Measurements from ENCODE around the gene CLDN16. TPM values are rescaled to one million over a fixed set of nuclear protein-coding genes. Genes with fewer than 3 reads are reported as not detected.

Gene CLDN16, protein sequence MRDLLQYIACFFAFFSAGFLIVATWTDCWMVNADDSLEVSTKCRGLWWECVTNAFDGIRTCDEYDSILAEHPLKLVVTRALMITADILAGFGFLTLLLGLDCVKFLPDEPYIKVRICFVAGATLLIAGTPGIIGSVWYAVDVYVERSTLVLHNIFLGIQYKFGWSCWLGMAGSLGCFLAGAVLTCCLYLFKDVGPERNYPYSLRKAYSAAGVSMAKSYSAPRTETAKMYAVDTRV
- total RNA-seq: not detected in 2 replicates

DNA sequence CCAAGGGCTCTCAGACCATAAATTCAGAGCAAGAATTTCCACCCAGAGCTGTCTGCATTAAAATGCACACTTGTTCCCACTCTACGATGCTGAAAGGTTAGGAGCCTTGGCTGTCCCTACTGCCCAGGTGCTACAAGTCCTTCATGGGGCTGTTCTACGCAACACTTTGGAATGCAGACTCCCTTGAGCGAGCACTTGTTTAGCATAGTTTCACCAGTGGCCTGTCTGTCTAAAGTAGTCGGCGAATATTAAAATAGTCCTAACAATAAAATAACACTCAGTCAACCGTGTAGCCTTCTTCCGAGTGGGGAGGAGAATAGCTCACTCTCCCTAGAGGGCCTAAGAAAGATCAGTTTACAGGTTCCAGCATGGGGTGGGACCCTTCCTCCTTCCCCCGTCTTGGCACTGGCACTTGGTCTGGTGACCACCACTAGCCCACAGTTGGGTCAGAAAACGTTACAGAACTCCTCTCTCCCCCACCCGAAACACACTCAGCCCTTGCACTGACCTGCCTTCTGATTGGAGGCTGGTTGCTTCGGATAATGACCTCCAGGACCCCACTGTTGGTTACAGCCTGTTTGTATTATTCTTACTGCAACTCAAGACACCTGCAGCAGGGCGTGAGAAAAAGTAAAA is at the start of gene CLDN16:
Gene CLDN16, plus strand, starts transcription at position 586 of the 636 bp plus-strand sequence. CDS start 167 bp downstream, outside the sequence.
- Mint-ChIP-seq H3K27ac (no peak within 1 kb of the TSS), H3K36me3 (ENCODE audit: low read depth) (no peaks in the 10 kb centered on the region), H3K4me3 (ENCODE audit: low read depth) (no peak within 1 kb of the TSS), H3K4me1 (ENCODE audit: low read depth) (no peaks in the 10 kb centered on the region), H3K9me3 (no peaks in the 10 kb centered on the region), H3K27me3 (ENCODE audit: low read depth) (peaks cover 10% of the 10 kb centered on the region)
- DNase-seq (ENCODE audit: low spot score): no peak
- intact Hi-C loops (cut with micrococcal nuclease): no loop called here

DNA sequence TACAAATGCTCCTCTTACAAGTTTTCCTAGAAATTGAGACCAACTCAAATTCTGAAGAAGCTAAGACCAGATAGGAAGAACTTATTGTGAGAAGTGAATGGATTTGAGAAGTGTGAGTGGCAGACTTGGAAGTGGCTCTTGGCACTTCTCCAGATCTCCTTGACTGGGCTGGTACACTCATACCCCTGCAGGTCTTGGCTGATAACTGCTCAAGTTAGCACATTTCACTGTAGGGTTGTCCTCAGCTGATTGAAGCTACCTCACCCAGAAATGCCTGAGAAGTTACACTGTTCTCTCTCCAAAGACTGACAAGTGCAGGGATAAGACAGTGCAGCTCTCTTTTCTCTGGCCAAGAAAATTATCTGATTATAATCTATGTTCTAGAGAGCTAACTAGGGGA is 49.2 kb upstream of the CLDN16 start:
- Mint-ChIP-seq H3K27ac (no peak overlapping the region), H3K27me3 (ENCODE audit: low read depth) (peaks cover 7% of the 10 kb centered on the region), H3K9me3 (no peaks in the 10 kb centered on the region), H3K36me3 (ENCODE audit: low read depth) (no peaks in the 10 kb centered on the region), H3K4me3 (ENCODE audit: low read depth) (no peak overlapping the region), H3K4me1 (ENCODE audit: low read depth) (peaks cover 4% of the 10 kb centered on the region)
- intact Hi-C loops (cut with micrococcal nuclease): no loop called here
- no peak for DNase-seq (ENCODE audit: low spot score)

- Mint-ChIP-seq H3K27ac (no peak overlapping the region), H3K9me3 (no peaks in the 10 kb centered on the region), H3K4me3 (ENCODE audit: low read depth) (no peak overlapping the region), H3K36me3 (ENCODE audit: low read depth) (no peaks in the 10 kb centered on the region), H3K27me3 (ENCODE audit: low read depth) (peaks cover 7% of the 10 kb centered on the region), H3K4me1 (ENCODE audit: low read depth) (peaks cover 4% of the 10 kb centered on the region)
- intact Hi-C loops (cut with micrococcal nuclease): no loop called here
- no peak for DNase-seq (ENCODE audit: low spot score)
Measured at GRCh38 chr3:190339130-190339529, 48.8 kb upstream of the CLDN16 start.

DNA sequence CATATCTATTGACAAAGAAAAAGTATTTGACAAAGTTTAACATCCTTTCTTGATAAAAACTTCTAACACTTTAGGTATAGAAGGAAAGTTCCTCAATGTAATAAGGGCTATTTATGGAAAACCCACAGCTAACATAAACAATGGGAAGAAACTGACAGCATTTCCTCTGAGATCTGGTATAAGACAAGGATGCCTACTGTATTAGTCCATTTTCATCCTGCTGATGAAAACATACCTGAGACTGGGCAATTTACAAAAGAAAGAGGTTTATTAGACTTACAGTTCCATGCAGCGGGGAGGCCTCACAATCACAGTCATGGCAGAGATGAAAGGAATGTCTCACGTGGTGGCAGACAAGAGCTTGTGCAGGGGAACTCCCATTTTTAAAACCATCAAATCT is 47.9 kb upstream of the CLDN16 start:
- intact Hi-C loops (cut with micrococcal nuclease): no loop called here
- H3K27me3 Mint-ChIP-seq (ENCODE audit: low read depth): peaks cover 9% of the 10 kb centered on the region
- H3K4me1 Mint-ChIP-seq (ENCODE audit: low read depth): peaks cover 4% of the 10 kb centered on the region
- H3K27ac Mint-ChIP-seq: no peak overlapping the region
- DNase-seq (ENCODE audit: low spot score): no peak
- H3K4me3 Mint-ChIP-seq (ENCODE audit: low read depth): no peak overlapping the region
- no peaks in the 10 kb centered on the region for H3K36me3 Mint-ChIP-seq (ENCODE audit: low read depth)
- H3K9me3 Mint-ChIP-seq: no peaks in the 10 kb centered on the region

DNA sequence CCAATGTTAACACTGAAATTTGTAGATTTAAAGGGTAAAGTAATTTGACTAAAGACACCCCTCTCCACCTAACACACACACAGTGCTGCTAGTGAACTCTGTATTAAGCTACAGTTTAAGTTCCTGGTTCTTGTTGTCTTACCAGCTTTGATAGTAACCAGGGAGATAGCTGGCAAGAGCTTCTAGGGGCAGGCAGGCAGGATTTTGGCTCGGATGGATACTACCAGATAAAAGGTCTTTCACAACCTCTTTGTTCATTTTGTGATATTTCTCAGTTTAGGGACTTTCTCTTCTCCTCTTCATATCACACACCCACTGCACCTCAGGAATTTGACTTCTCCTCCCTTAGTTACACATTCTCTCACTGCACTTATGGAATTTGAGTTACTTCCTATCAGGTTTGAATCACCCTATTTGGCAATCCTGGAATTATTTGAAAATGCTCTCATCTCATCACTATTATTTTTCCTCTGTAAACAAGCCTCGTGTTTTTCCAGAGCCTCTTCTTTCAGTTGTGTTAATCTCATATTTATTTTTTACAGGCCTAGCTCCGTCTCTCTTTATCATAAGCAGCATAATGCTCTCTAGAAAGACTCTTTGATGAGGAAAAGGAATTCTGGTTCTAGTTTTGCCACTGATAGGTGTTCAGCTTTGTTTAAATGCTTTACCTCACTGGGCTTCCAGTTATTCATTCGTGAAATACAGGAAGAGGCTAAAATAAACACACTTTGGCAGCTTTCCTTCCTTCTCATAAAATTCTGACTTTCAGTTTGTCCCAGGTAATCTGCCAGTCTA is 42.7 kb upstream of the CLDN16 start:
- intact Hi-C loops (cut with micrococcal nuclease): no loop called here
- Mint-ChIP-seq H3K9me3 (no peaks in the 10 kb centered on the region), H3K4me1 (ENCODE audit: low read depth) (no peaks in the 10 kb centered on the region), H3K4me3 (ENCODE audit: low read depth) (no peak overlapping the region), H3K36me3 (ENCODE audit: low read depth) (no peaks in the 10 kb centered on the region), H3K27ac (no peak overlapping the region), H3K27me3 (ENCODE audit: low read depth) (peaks cover 12% of the 10 kb centered on the region)
- no peak for DNase-seq (ENCODE audit: low spot score)

DNA sequence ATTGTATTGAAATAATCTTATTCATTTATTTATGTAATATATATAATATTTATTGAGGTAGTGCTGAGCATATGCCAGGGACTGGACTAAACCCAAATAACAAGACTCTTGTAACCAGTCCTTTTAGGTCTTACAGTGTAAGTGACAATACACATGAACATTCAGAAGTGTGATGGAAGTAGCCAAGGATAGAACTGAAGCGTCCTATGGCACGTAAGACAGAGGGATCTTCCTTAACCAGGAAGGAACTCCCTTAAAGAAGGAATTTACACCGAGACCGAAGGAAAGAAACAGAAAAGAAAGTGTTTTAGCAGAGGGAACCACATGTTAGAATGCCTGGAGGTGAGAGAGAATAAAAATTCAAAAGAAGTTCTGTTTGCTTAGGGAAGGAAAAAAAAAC is 42.1 kb upstream of the CLDN16 start:
- peaks cover 12% of the 10 kb centered on the region for H3K27me3 Mint-ChIP-seq (ENCODE audit: low read depth)
- no peaks in the 10 kb centered on the region for H3K9me3 Mint-ChIP-seq
- H3K27ac Mint-ChIP-seq: no peak overlapping the region
- intact Hi-C loops (cut with micrococcal nuclease): no loop called here
- no peak for DNase-seq (ENCODE audit: low spot score)
- H3K4me1 Mint-ChIP-seq (ENCODE audit: low read depth): no peaks in the 10 kb centered on the region
- H3K4me3 Mint-ChIP-seq (ENCODE audit: low read depth): no peak overlapping the region
- no peaks in the 10 kb centered on the region for H3K36me3 Mint-ChIP-seq (ENCODE audit: low read depth)

DNA sequence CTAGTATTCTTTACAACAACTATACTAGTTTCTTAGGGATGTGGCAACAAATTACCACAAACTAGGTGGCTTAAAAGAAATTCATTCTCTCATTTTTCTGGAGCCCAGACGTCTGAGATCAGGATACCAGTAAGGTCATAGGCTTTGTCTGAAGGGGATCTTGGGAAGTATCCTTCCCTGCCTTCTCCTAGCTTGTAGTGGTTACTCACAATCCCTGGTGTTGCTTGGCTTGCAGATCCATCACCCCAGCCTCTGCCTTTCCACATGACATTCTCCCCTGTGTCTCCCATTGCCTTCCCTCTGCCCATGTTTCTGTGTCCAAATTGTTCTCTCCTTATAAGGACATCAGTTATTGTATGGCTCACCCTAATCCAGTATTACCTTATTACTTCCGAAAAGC is 41.4 kb upstream of the CLDN16 start:
- peaks cover 12% of the 10 kb centered on the region for H3K27me3 Mint-ChIP-seq (ENCODE audit: low read depth)
- no peaks in the 10 kb centered on the region for H3K9me3 Mint-ChIP-seq
- H3K36me3 Mint-ChIP-seq (ENCODE audit: low read depth): no peaks in the 10 kb centered on the region
- no peak for DNase-seq (ENCODE audit: low spot score)
- intact Hi-C loops (cut with micrococcal nuclease): no loop called here
- H3K4me1 Mint-ChIP-seq (ENCODE audit: low read depth): no peaks in the 10 kb centered on the region
- no peak overlapping the region for H3K4me3 Mint-ChIP-seq (ENCODE audit: low read depth)
- no peak overlapping the region for H3K27ac Mint-ChIP-seq

DNA sequence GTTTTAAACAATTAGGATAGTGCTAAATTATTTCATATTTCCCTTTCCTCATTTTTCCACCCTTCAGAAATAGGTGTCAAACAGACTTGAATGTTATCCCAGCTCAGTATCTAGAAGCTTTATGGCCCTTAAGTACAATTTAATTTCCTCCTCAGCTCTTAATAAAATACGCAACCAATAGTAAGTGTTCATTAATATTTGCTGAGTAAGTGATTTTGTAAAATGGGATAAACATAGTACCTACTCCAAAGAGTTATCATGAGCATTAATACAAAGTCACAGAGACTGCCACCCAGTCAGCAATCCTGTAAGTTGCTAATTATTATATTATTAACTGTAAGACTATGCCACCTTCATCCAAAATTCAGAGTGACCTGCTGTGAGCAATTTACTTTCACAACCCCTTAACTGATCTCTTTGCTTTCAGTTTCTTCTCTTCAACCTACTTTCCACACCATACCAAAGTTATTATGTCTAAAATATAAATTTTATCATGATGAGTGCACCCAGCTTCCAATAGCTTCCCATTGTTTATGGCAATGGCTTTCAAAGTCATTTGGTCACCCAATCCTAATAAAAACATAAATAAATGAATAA is 35.0 kb upstream of the CLDN16 start:
- H3K27ac Mint-ChIP-seq: no peak overlapping the region
- no peak for DNase-seq (ENCODE audit: low spot score)
- H3K9me3 Mint-ChIP-seq: no peaks in the 10 kb centered on the region
- H3K27me3 Mint-ChIP-seq (ENCODE audit: low read depth): peaks cover 15% of the 10 kb centered on the region
- intact Hi-C loops (cut with micrococcal nuclease): no loop called here
- H3K4me1 Mint-ChIP-seq (ENCODE audit: low read depth): no peaks in the 10 kb centered on the region
- H3K36me3 Mint-ChIP-seq (ENCODE audit: low read depth): no peaks in the 10 kb centered on the region
- no peak overlapping the region for H3K4me3 Mint-ChIP-seq (ENCODE audit: low read depth)

DNA sequence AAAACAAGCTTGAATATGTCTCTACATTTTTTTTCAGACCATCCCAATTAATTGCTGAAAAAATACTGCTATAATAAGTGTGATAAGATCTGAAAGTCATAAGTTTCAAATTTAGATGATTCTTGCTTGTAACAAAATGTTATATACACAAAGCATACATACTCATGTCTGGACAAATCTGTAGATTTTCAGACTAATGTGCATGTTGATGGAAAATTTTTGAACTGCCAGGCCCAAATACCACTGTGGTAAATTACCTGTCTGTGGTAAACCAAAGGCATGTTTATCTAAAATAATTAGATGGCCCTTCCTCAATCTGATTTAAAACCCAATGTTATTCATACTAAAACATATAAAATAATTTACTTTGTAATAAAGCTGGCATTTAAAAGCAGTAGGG is 31.7 kb upstream of the CLDN16 start:
- H3K9me3 Mint-ChIP-seq: no peaks in the 10 kb centered on the region
- no peak for DNase-seq (ENCODE audit: low spot score)
- intact Hi-C loops (cut with micrococcal nuclease): no loop called here
- H3K4me1 Mint-ChIP-seq (ENCODE audit: low read depth): no peaks in the 10 kb centered on the region
- H3K4me3 Mint-ChIP-seq (ENCODE audit: low read depth): no peak overlapping the region
- no peaks in the 10 kb centered on the region for H3K36me3 Mint-ChIP-seq (ENCODE audit: low read depth)
- H3K27me3 Mint-ChIP-seq (ENCODE audit: low read depth): peaks cover 17% of the 10 kb centered on the region
- H3K27ac Mint-ChIP-seq: no peak overlapping the region

DNA sequence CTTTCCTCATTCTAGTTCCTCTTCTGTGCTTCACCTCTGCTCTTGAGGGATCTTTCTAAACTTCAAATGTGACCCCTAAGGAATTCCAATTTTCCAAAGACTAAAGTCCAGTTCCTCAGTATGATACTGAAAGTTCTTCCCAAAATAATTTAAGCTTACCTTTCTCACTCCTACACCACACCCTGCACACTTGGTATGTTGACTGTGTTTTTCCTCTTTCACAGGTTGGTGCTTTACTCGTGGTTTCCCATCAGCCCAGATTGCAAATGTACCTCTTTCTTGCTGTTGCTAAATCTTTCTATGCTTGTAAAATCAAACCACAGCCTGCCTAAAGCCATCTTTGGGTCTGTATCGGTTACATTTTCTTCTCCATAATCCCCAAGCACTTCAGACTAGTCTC is 30.5 kb upstream of the CLDN16 start:
- no peak overlapping the region for H3K4me3 Mint-ChIP-seq (ENCODE audit: low read depth)
- no peaks in the 10 kb centered on the region for H3K36me3 Mint-ChIP-seq (ENCODE audit: low read depth)
- peaks cover 19% of the 10 kb centered on the region for H3K27me3 Mint-ChIP-seq (ENCODE audit: low read depth)
- no peak overlapping the region for H3K27ac Mint-ChIP-seq
- H3K4me1 Mint-ChIP-seq (ENCODE audit: low read depth): no peaks in the 10 kb centered on the region
- intact Hi-C loops (cut with micrococcal nuclease): no loop called here
- DNase-seq (ENCODE audit: low spot score): no peak
- no peaks in the 10 kb centered on the region for H3K9me3 Mint-ChIP-seq

GRCh38 chr3:190359813-190360212 is 28.1 kb upstream of the CLDN16 start:
- Mint-ChIP-seq H3K36me3 (ENCODE audit: low read depth) (no peaks in the 10 kb centered on the region), H3K27ac (no peak overlapping the region), H3K27me3 (ENCODE audit: low read depth) (peaks cover 19% of the 10 kb centered on the region), H3K4me1 (ENCODE audit: low read depth) (no peaks in the 10 kb centered on the region), H3K4me3 (ENCODE audit: low read depth) (no peak overlapping the region), H3K9me3 (no peaks in the 10 kb centered on the region)
- intact Hi-C loops (cut with micrococcal nuclease): no loop called here
- DNase-seq (ENCODE audit: low spot score): no peak

- Mint-ChIP-seq H3K4me1 (ENCODE audit: low read depth) (no peaks in the 10 kb centered on the region), H3K9me3 (no peaks in the 10 kb centered on the region), H3K27ac (no peak overlapping the region), H3K4me3 (ENCODE audit: low read depth) (no peak overlapping the region), H3K36me3 (ENCODE audit: low read depth) (no peaks in the 10 kb centered on the region), H3K27me3 (ENCODE audit: low read depth) (peaks cover 18% of the 10 kb centered on the region)
- no peak for DNase-seq (ENCODE audit: low spot score)
- intact Hi-C loops (cut with micrococcal nuclease): no loop called here
Measured at GRCh38 chr3:190360228-190360627, 27.7 kb upstream of the CLDN16 start.

- Mint-ChIP-seq H3K4me1 (ENCODE audit: low read depth) (no peaks in the 10 kb centered on the region), H3K4me3 (ENCODE audit: low read depth) (no peak overlapping the region), H3K36me3 (ENCODE audit: low read depth) (no peaks in the 10 kb centered on the region), H3K9me3 (no peaks in the 10 kb centered on the region), H3K27me3 (ENCODE audit: low read depth) (peaks cover 17% of the 10 kb centered on the region), H3K27ac (no peak overlapping the region)
- no peak for DNase-seq (ENCODE audit: low spot score)
- intact Hi-C loops (cut with micrococcal nuclease): no loop called here
Measured at GRCh38 chr3:190361791-190362190, 26.2 kb upstream of the CLDN16 start.
